ENCODE results near the gene ACTA1.
"Not testable (repeated sequence)": the region's sequence is repeated elsewhere in the genome, so short reads cannot be mapped to it uniquely, and the experiment has no call there.

The ACTA1 gene

GRCh38 chr1:229409616-229410369 is 24.1 kb downstream of the ACTA1 start:
- DNase-seq (ENCODE audit: low read depth in 2 of 2) = no peak

GRCh38 chr1:229408458-229409037 is 25.3 kb downstream of the ACTA1 start:
- DNase-seq (ENCODE audit: low read depth in 2 of 2) = no peak

- no peak for DNase-seq (ENCODE audit: low read depth in 2 of 2)
Observed at GRCh38 chr1:229407206-229408026, 26.5 kb downstream of the ACTA1 start.

- no peak for DNase-seq (ENCODE audit: low read depth in 2 of 2)
Observed at GRCh38 chr1:229406798-229407197, 27.1 kb downstream of the ACTA1 start.

GRCh38 chr1:229403573-229403972 is 30.3 kb downstream of the ACTA1 start:
- DNase-seq (ENCODE audit: low read depth in 2 of 2) = no peak

GRCh38 chr1:229402993-229403392 is 30.9 kb downstream of the ACTA1 start:
- no peak for DNase-seq (ENCODE audit: low read depth in 2 of 2)

- DNase-seq (ENCODE audit: low read depth in 2 of 2) = not testable (repeated sequence)
Observed at GRCh38 chr1:229402329-229402728, 31.6 kb downstream of the ACTA1 start.

- DNase-seq (ENCODE audit: low read depth in 2 of 2) = no peak
Observed at GRCh38 chr1:229397762-229398161, 36.1 kb downstream of the ACTA1 start.

GRCh38 chr1:229396585-229397206 is 37.2 kb downstream of the ACTA1 start:
- DNase-seq (ENCODE audit: low read depth in 2 of 2) = no peak

GRCh38 chr1:229394517-229394916 is 39.4 kb downstream of the ACTA1 start:
- DNase-seq (ENCODE audit: low read depth in 2 of 2) = not testable (repeated sequence)

- no peak for DNase-seq (ENCODE audit: low read depth in 2 of 2)
Observed at GRCh38 chr1:229392936-229393335, 41.0 kb downstream of the ACTA1 start.

- DNase-seq (ENCODE audit: low read depth in 2 of 2) = no peak
Observed at GRCh38 chr1:229390130-229390529, 43.8 kb downstream of the ACTA1 start.

GRCh38 chr1:229388897-229389580 is 44.9 kb downstream of the ACTA1 start:
- DNase-seq (ENCODE audit: low read depth in 2 of 2) = no peak

GRCh38 chr1:229385853-229386456 is 47.9 kb downstream of the ACTA1 start:
- no peak for DNase-seq (ENCODE audit: low read depth in 2 of 2)

- no peak for DNase-seq (ENCODE audit: low read depth in 2 of 2)
Observed at GRCh38 chr1:229384822-229385221, 49.1 kb downstream of the ACTA1 start.

- DNase-seq (ENCODE audit: low read depth in 2 of 2) = no peak
Observed at GRCh38 chr1:229383961-229384360, 49.9 kb downstream of the ACTA1 start.

GRCh38 chr1:229383188-229383587 is 50.7 kb downstream of the ACTA1 start:
- DNase-seq (ENCODE audit: low read depth in 2 of 2) = no peak
